Measurements from ENCODE around the gene EIF2B5. TPM values are rescaled to one million over a fixed set of nuclear protein-coding genes. Genes with fewer than 3 reads are reported as not detected.

The EIF2B5 gene
- total RNA-seq, 4 donors from 2014 or later: 28.8 to 51.0 (median 36.5) TPM

- Histone ChIP-seq H3K36me3 (no peaks in the 10 kb centered on the region), H3K27ac (no peak overlapping the region), H3K9me3 (no peaks in the 10 kb centered on the region), H3K4me1 (peaks cover 0 to 7% (median 0%) of the 10 kb centered on the region in 4 donors), H3K4me3 (no peak overlapping the region), H3K27me3 (no peaks in the 10 kb centered on the region)
- 27 to 30% methylated on average over 2 of the region's 2 CpGs for WGBS, 2 donors
- TF ChIP-seq EP300 (IDR thresholded peaks at IDR 0.05) (no peak), CTCF (IDR thresholded peaks at IDR 0.05) (no peak), POLR2A (IDR thresholded peaks at IDR 0.05) (no peak)
- no peak for DNase-seq (ENCODE audit: low spot score in 2 of 2)
Observed at GRCh38 chr3:184129012-184129411, 6.1 kb upstream of the EIF2B5 start.

DNA sequence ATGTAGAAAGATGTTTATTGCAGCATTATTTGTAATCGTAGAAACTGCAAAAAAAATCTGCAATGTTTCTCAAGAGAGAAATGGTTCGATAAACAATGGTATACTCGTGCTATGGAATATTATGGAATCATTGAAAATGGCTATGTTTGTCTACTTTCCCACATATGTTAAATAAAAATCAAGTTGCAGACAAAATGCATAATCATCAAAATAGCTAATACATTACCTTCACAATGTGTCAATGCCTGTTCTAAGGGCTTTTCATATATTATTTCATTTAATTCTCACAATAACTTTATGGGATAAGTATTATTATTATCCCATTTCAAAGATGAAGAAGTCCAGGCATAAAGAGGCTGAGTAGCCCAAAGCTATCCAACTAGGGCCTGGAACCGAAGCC lies 2.2 kb upstream of the EIF2B5 start:
- Histone ChIP-seq H3K36me3 (peaks cover 0 to 7% (median 0%) of the 10 kb centered on the region in 3 donors), H3K4me1 (peaks cover 0 to 30% (median 8%) of the 10 kb centered on the region in 4 donors), H3K4me3 (no peak overlapping the region), H3K27ac (no peak overlapping the region), H3K27me3 (no peaks in the 10 kb centered on the region), H3K9me3 (no peaks in the 10 kb centered on the region)
- no peak for TF ChIP-seq EP300 (IDR thresholded peaks at IDR 0.05)
- TF ChIP-seq CTCF (IDR thresholded peaks at IDR 0.05): no peak
- no peak for TF ChIP-seq POLR2A (IDR thresholded peaks at IDR 0.05)
- 92 to 96% methylated on average over 4 of the region's 4 CpGs for WGBS, 2 donors
- DNase-seq (ENCODE audit: low spot score in 2 of 2): no peak

- H3K9me3 ChIP-seq: no peaks in the 10 kb centered on the region
- peaks cover 0 to 32% (median 8%) of the 10 kb centered on the region in 4 donors for H3K4me1 ChIP-seq
- peaks cover 0 to 18% (median 0%) of the 10 kb centered on the region in 3 donors for H3K36me3 ChIP-seq
- peak; percentile 63 to 76 for DNase-seq (ENCODE audit: low spot score in 2 of 2)
- no peaks in the 10 kb centered on the region for H3K27me3 ChIP-seq
- TF ChIP-seq POLR2A (IDR thresholded peaks at IDR 0.05) (no peak), EP300 (IDR thresholded peaks at IDR 0.05) (peak in 1 of 2 donors; percentile 62)
- 1% methylated on average over 32 to 37 of the region's 37 CpGs for WGBS, 2 donors
- H3K4me3 ChIP-seq: peak overlapping the region; percentile 80 to 98 (median 96)
- H3K27ac ChIP-seq: peak overlapping the region; percentile 73 to 95 (median 88)
Observed at GRCh38 chr3:184133840-184134745, 1.1 kb upstream of the EIF2B5 start.

- TF ChIP-seq EP300 (IDR thresholded peaks at IDR 0.05) (no peak), POLR2A (IDR thresholded peaks at IDR 0.05) (no peak)
- DNase-seq (ENCODE audit: low spot score in 2 of 2): peak in 1 of 2 donors; percentile 14
- no peaks in the 10 kb centered on the region for H3K27me3 ChIP-seq
- H3K36me3 ChIP-seq: peaks cover 0 to 24% (median 0%) of the 10 kb centered on the region in 3 donors
- peaks cover 0 to 32% (median 8%) of the 10 kb centered on the region in 4 donors for H3K4me1 ChIP-seq
- peak overlapping the region; percentile 80 to 98 (median 96) for H3K4me3 ChIP-seq
- H3K9me3 ChIP-seq: no peaks in the 10 kb centered on the region
- WGBS, 2 donors: 0% methylated on average over 16 to 19 of the region's 21 CpGs
- H3K27ac ChIP-seq: peak overlapping the region; percentile 73 to 95 (median 88)
Observed at GRCh38 chr3:184134746-184135148, 411 bp upstream of the EIF2B5 start.

GRCh38 chr3:184135911-184136260 lies 728 bp downstream of the EIF2B5 start:
- no peak for TF ChIP-seq POLR2A (IDR thresholded peaks at IDR 0.05)
- no peak for TF ChIP-seq EP300 (IDR thresholded peaks at IDR 0.05)
- no peak for TF ChIP-seq CTCF (IDR thresholded peaks at IDR 0.05)
- Histone ChIP-seq H3K9me3 (no peaks in the 10 kb centered on the region), H3K27ac (peak overlapping the region; percentile 73 to 95 (median 88)), H3K36me3 (peaks cover 0 to 36% (median 0%) of the 10 kb centered on the region in 3 donors), H3K27me3 (no peaks in the 10 kb centered on the region), H3K4me1 (peaks cover 0 to 32% (median 8%) of the 10 kb centered on the region in 4 donors), H3K4me3 (peak overlapping the region; percentile 80 to 98 (median 96))
- no peak for DNase-seq (ENCODE audit: low spot score in 2 of 2)
- WGBS, 2 donors: 1 to 2% methylated on average over 9 of the region's 9 CpGs

DNA sequence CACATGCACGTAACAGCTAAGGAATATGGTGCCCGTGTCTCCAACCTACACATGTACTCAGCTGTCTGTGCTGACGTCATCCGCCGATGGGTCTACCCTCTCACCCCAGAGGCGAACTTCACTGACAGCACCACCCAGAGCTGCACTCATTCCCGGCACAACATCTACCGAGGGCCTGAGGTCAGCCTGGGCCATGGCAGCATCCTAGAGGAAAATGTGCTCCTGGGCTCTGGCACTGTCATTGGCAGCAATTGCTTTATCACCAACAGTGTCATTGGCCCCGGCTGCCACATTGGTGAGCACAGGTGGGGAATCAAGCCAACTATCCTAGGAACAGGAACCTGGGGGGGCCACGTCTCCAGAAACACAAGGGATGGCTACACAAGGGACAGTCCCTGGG lies 5.3 kb downstream of the EIF2B5 start:
- no peak for DNase-seq (ENCODE audit: low spot score in 2 of 2)
- H3K9me3 ChIP-seq: no peaks in the 10 kb centered on the region
- H3K4me1 ChIP-seq: peaks cover 0 to 34% (median 8%) of the 10 kb centered on the region in 4 donors
- 87 to 96% methylated on average over 10 of the region's 10 CpGs for WGBS, 2 donors
- peaks cover 6 to 81% (median 20%) of the 10 kb centered on the region in 3 donors for H3K36me3 ChIP-seq
- no peaks in the 10 kb centered on the region for H3K27me3 ChIP-seq
- TF ChIP-seq CTCF (IDR thresholded peaks at IDR 0.05): no peak
- no peak for TF ChIP-seq POLR2A (IDR thresholded peaks at IDR 0.05)
- no peak for TF ChIP-seq EP300 (IDR thresholded peaks at IDR 0.05)
- H3K27ac ChIP-seq: no peak overlapping the region
- no peak overlapping the region for H3K4me3 ChIP-seq
